Heart left ventricle (tissue), 13 donors: ENCODE measurements around the gene FOXN3.

Source experiments
- CTCF ChIP-seq, 12 donors: fragments of 200-600 bp; sonication (generic) in 4 of 12; IDR thresholded peaks; one replicate each; pipeline versions ENCODE4 v1.5.0 to v1.8.0; 2018 to 2022; ENCODE audit warnings: antibody characterized with exemption in 12 of 12, mild to moderate bottlenecking in 5 of 12
- POLR2A ChIP-seq, 2 donors: fragments of 450-650 bp; IDR thresholded peaks; one replicate each; pipeline ENCODE4 v1.6.1; 2017; ENCODE audit warnings: antibody characterized with exemption in 2 of 2, mild to moderate bottlenecking in 2 of 2, moderate library complexity in 2 of 2
- donor health status: ischemic (EF 13 %, LVEDD 7.1; RV severe dilation, severe dysfunction).
- donor health status: DM: no; HTN: yes; CAD: no.
- donor health status: DM: no; HTN: no; CAD: no.
- donor health status: ischemic (EF 25% LVEDD 6.9; RV normal size, moderate dysfunction).
- donor health status: ischemic (EF 25% LVEDD 5.7; RV mildly dilated, moderate dysfunction).
- donor health status: ischemic (EF 35%, LVEDD 5.7; RV mildly dilated, moderate dysfunction).
- donor health status: nonischemic (EF 11% LVEDD 7.7; RV severe dilation, severe dysfunction).
- donor health status: DM: yes; HTN: yes; CAD: no.
- donor health status: PGD.
- donor health status: ischemic (EF 29% LVEDD 5.4; RV normal size, mild dysfunction).
- donor health status: nonischemic (EF 23%, LVEDD 6.1; RV moderate dilation, normal function).

- no peak for TF ChIP-seq CTCF (IDR thresholded peaks at IDR 0.05)
- no peak for TF ChIP-seq POLR2A (IDR thresholded peaks at IDR 0.05)
Measured at GRCh38 chr14:89399157-89399556, 17.9 kb downstream of the FOXN3 start.
